NOMO-1 treated with DMSO at 0.1 percent for 48 hours (cell line): ENCODE results near the gene GFY.

Experiments used
- DNase-seq: peaks from one replicate; lab custom pipeline; 2025; ENCODE audit not compliant: unreplicated experiment; lab: John Stamatoyannopoulos, UW

The GFY gene, protein sequence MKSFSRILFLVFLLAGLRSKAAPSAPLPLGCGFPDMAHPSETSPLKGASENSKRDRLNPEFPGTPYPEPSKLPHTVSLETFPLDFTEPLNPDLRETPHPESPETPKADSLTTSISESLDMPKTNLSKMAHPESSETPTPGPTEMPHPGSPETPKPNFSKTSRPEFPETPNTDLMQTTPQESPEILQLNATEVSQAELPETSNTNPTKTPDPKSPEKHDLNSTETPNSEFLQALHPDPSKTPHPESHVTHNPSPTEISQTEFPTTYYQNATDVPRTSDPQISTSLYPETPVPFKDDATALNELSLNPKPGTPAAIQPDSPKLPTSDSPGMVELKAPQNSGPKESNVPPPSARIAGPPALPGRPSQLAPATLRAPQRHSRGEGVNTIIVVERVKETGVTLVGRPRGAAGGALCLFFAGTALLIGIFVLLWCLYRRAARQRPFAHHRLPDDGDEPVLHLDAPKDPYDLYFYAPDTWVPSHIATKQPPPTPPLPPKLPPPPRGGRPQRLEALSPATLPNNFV

DNA sequence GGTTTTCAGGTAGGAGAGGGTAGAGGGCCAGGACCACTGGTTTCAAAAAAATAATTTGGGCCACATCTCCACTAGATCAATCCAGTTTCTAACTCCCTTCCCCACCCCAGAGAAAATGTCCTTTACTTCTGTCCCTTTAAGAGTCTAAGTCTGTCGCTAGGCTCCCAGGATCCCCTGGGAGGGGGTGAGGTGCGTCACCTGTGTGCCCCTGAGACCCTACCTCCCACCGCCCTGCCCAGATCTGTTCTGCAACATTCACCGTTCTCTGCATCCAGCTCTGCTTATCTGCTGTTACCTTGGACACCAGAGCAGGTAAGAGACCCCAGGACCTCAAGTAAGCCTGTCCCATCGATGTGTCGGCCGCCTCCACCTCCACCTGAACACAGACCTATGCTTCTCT, at the start of gene GFY:
Gene GFY, plus strand, starts transcription at position 211 of the 400 bp plus-strand sequence. CDS start 1,043 bp downstream, outside the sequence.
- no peak for DNase-seq

- no peak for DNase-seq
Observed at GRCh38 chr19:49378512-49378911, 46.7 kb upstream of the GFY start.

GRCh38 chr19:49380391-49380790, 44.8 kb upstream of the GFY start:
- no peak for DNase-seq

GRCh38 chr19:49382639-49383038, 42.5 kb upstream of the GFY start:
- DNase-seq, result no peak

DNA sequence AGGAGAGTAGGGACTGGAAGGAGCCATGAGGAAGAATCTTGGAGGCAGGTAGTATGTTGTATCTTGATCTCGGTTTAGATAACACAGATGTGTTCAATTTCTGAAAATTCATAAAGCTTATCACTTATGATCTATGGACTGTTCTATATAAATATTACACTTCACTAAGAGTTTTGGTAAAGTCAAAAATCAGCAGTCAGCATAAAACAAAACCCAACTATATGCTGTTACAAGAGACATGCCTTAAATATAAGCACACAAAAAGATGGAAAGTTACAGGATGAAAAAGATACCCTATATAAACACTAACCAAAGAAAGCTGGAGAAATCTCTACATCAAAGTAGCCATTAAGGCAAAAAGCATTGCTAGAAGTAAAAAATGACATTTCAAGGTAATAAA, 41.6 kb upstream of the GFY start:
- DNase-seq, result no peak

DNA sequence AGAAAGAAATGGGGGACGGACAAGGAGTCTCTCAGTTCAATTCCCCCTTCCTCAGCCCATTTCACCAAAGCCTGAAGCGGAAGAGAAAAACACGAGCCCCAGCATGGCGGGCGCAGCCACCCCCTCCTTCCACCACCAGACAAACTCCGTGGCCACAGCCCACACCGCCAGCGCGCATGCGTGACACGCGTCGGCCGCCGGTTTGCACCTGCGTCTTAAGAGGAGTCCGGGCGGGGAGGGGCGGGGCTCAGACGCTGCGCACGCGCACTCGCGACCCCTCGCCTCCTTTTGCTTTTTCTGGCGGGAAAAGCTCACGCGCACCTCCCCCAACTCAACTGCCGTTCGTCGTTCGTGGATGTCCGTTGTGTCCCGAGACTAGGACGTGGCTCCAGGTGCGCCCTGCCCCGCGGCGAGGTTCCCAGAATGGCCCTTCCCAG, 37.2 kb upstream of the GFY start, which contains the start of gene KASH5:
Gene KASH5, plus strand, starts transcription at position 314 of the 437 bp plus-strand sequence. CDS start 2,635 bp downstream, outside the sequence.
- DNase-seq, result peak; percentile 89

DNA sequence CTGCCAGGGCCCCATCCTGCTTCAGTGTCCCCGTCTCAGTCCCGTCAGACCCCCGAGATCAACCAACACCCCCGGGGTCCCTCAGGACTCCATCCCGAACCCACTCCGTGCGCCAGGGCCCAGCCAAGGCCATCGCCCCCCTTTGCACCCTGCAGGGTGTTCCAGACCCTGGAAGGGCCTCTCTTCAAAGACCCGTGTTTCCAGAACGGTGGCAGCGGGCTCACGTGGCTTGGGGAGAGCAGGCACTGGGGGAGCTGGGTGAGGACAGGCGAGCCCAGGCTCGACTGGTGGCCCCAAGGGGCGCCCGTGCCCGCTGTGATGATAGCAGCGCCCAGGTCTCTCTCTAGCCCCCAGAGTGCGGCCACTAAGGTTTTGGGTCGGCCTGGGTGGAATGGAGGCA, 35.8 kb upstream of the GFY start:
- DNase-seq, result no peak

DNA sequence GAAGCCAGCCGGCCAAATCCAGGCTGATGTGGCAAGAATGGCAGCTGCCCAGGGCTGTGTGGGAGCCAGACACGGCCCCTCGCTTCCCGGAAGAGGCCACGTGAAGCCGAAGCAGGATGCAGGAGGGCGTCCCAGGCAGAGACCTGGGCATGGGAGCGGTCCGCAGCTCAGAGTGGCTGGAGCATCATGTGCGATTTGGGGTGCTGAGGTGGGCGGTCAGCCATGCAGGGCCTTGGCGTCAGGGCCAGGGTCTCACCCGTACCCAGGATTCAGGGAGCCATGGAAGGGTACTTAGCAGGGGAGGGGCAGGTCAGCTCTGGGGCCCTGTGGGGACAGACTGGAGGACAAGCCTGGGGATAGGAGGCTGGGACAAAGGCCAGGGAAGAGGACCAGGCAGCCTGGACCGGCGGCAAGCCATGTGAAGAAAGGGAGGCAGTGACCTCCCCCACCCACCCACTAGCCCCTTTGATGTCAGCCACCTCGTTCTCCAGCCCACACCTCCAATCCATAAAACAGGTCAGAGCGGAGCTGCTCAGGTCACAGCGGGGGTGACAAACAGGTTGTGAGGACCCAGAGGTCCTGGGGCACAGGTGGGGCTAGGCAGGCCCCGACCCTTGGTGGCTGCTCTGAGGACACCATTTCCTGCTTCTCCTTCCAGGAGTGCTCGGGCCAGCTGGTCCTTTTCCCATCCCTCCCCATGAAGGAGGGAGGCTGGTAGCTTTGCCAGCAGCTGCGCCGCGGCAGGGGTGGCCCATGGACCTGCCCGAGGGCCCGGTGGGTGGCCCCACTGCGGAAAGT, 34.9 kb upstream of the GFY start:
- DNase-seq, result no peak

- no peak for DNase-seq
Observed at GRCh38 chr19:49390929-49391359, 34.2 kb upstream of the GFY start.

DNA sequence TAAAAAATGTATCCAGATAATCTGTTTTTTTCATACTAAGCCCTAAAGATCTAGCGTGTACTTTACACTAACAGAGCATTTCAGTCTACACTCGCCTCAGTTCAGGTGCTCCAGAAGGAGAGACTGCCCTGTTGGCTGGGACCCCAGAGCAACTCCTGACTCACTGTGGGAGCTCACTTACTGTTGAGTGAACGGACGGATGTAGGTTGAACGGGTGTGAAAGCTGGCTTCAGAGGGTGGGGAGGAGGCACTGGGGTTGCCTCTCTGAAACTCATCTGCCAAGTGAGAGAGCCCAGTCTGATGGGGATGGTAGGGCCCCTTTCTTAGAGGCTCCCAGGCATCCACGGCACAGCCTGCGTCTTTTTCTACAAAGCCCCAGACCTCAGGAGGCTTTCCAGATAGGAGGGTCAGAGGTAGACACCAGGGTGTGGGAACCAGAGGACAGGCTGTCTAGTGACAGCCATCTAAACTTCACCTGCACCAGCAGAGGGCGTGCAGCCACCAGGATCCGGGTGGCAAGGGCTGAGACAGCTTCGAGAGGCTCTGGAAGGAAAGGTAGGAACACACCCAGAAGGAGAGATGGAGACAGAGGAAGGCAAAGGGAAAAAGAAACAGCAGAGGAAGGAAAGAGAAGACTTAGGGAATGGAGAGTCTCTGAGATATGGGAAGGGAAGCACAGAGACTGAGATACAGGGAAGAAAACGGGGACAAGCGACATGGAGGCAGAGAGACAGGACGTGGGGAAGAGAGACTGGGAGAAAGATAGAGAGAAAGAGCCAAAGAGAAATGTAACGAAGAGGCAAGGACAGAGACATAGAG, 33.4 kb upstream of the GFY start:
- peak; percentile 54 for DNase-seq

- DNase-seq, result no peak
Observed at GRCh38 chr19:49393881-49394280, 31.3 kb upstream of the GFY start.

GRCh38 chr19:49395581-49396407, 29.4 kb upstream of the GFY start:
- peak; percentile 20 for DNase-seq

- DNase-seq, result no peak
Observed at GRCh38 chr19:49396738-49397505, 28.3 kb upstream of the GFY start.

GRCh38 chr19:49398001-49398615, 27.1 kb upstream of the GFY start:
- no peak for DNase-seq

GRCh38 chr19:49398931-49399330, 26.3 kb upstream of the GFY start:
- no peak for DNase-seq

GRCh38 chr19:49400029-49400428, 25.2 kb upstream of the GFY start:
- no peak for DNase-seq

- no peak for DNase-seq
Observed at GRCh38 chr19:49403404-49404187, 21.6 kb upstream of the GFY start.

- DNase-seq, result no peak
Observed at GRCh38 chr19:49407079-49407478, 18.1 kb upstream of the GFY start.
